Measurements from ENCODE around the gene OR11H1. TPM values are rescaled to one million over a fixed set of nuclear protein-coding genes. Genes with fewer than 3 reads are reported as not detected.
"Not testable (repeated sequence)": the region's sequence is repeated elsewhere in the genome, so short reads cannot be mapped to it uniquely, and the experiment has no call there.

Gene OR11H1
- polyA plus RNA-seq = not detected

- H3K27ac Mint-ChIP-seq; DNase-seq; H3K36me3 Mint-ChIP-seq; H3K9me3 Mint-ChIP-seq; H3K4me1 Mint-ChIP-seq; H3K4me3 Mint-ChIP-seq; H3K27me3 Mint-ChIP-seq (ENCODE audit: low read depth in 3 of 3): not testable (repeated sequence)
Observed at GRCh38 chr22:15527892-15528291, at the start of gene OR11H1. Gene OR11H1, plus strand, starts transcription at chr22:15528192. Its CDS starts 0 bp downstream, at chr22:15528192.

GRCh38 chr22:15509967-15510366 lies 18.0 kb upstream of the OR11H1 start:
- not testable (repeated sequence) for DNase-seq; H3K36me3 Mint-ChIP-seq; H3K27ac Mint-ChIP-seq; H3K4me1 Mint-ChIP-seq; H3K9me3 Mint-ChIP-seq; H3K4me3 Mint-ChIP-seq; H3K27me3 Mint-ChIP-seq (ENCODE audit: low read depth in 3 of 3)

GRCh38 chr22:15515896-15516295 lies 12.1 kb upstream of the OR11H1 start:
- DNase-seq; H3K9me3 Mint-ChIP-seq; H3K4me1 Mint-ChIP-seq; H3K27ac Mint-ChIP-seq; H3K36me3 Mint-ChIP-seq; H3K27me3 Mint-ChIP-seq (ENCODE audit: low read depth in 3 of 3); H3K4me3 Mint-ChIP-seq: not testable (repeated sequence)

- H3K9me3 Mint-ChIP-seq; H3K4me3 Mint-ChIP-seq; H3K4me1 Mint-ChIP-seq; H3K36me3 Mint-ChIP-seq; H3K27me3 Mint-ChIP-seq (ENCODE audit: low read depth in 3 of 3); DNase-seq; H3K27ac Mint-ChIP-seq: not testable (repeated sequence)
Observed at GRCh38 chr22:15553767-15554166, 25.8 kb downstream of the OR11H1 start.

GRCh38 chr22:15563461-15563860 lies 35.5 kb downstream of the OR11H1 start:
- not testable (repeated sequence) for H3K27me3 Mint-ChIP-seq (ENCODE audit: low read depth in 3 of 3); H3K27ac Mint-ChIP-seq; H3K4me1 Mint-ChIP-seq; H3K9me3 Mint-ChIP-seq; H3K36me3 Mint-ChIP-seq; H3K4me3 Mint-ChIP-seq; DNase-seq

- H3K36me3 Mint-ChIP-seq; H3K9me3 Mint-ChIP-seq; H3K4me1 Mint-ChIP-seq; H3K4me3 Mint-ChIP-seq; H3K27me3 Mint-ChIP-seq (ENCODE audit: low read depth in 3 of 3); H3K27ac Mint-ChIP-seq; DNase-seq: not testable (repeated sequence)
Observed at GRCh38 chr22:15565063-15565462, 37.1 kb downstream of the OR11H1 start.

Other genes starting within 250 kb of the OR11H1 start
- gene POTEH, start 161.8 kb downstream of the OR11H1 start, polyA plus RNA-seq = not detected

All from immature natural killer cell (primary cell).